IMR-90 (cell line): ENCODE data around the gene SOWAHC. TPM values are rescaled to one million over a fixed set of nuclear protein-coding genes. Genes with fewer than 3 reads are reported as not detected.
A peak's percentile ranks its signal among the peaks of the same experiment; 100 is the strongest.

Source experiments
- ATAC-seq: fragments of 200-7000 bp; cut with Tn5 transposase; 2 replicates; pipeline ENCODE4 v1.9.1; 2020; ENCODE audit warnings: low read depth, mild to moderate bottlenecking, moderate library complexity
- BruUV-seq: library from RNA; stranded (reverse); fragments of 400-500 nt; replicated peaks from 2 replicates; lab custom pipeline; 2021; lab: Mats Ljungman, UMichigan
- CTCF ChIA-PET: fragments of 300-600 bp; formaldehyde crosslinking; extraction: SDS; loops from one replicate; lab custom pipeline; 2021; ENCODE audit warnings: antibody characterized with exemption; lab: Yijun Ruan, JAX
- POLR2A ChIA-PET: fragments of 300-600 bp; sonication (Branson Sonifier 250); formaldehyde crosslinking; loops from one replicate; lab custom pipeline; 2022; ENCODE audit warnings: antibody characterized with exemption; ENCODE audit not compliant: unreplicated experiment; lab: Charles Lee
- DNase-seq: peaks from one replicate; pipeline ENCODE4 v3.0.0; 2013
- H2AFZ ChIP-seq: replicated peaks from 2 replicates; pipeline ENCODE3; 2013; ENCODE audit warnings: low read length, mild to moderate bottlenecking; ENCODE audit not compliant: poor library complexity
- H2AK5ac ChIP-seq: 2 replicates; pipeline ENCODE4 v1.6.1; 2013; ENCODE audit warnings: low read depth, low read length, inconsistent platforms
- H2AK9ac ChIP-seq: replicated peaks from 2 replicates; pipeline ENCODE3; 2013; ENCODE audit warnings: mild to moderate bottlenecking, low read depth, low read length, moderate library complexity; ENCODE audit not compliant: poor library complexity
- H2BK120ac ChIP-seq: 2 replicates; pipeline ENCODE4 v1.6.1; 2013; ENCODE audit warnings: low read depth, low read length, inconsistent platforms
- H2BK15ac ChIP-seq: 3 replicates; pipeline ENCODE4 v1.6.1; 2013; ENCODE audit warnings: low read depth, low read length, inconsistent platforms
- H2BK20ac ChIP-seq: 2 replicates; pipeline ENCODE4 v1.6.1; 2013; ENCODE audit warnings: low read depth, mild to moderate bottlenecking, inconsistent platforms, low read length, moderate library complexity
- H2BK5ac ChIP-seq: 2 replicates; pipeline ENCODE4 v1.6.1; 2013; ENCODE audit warnings: mild to moderate bottlenecking, low read depth, low read length, inconsistent platforms; ENCODE audit not compliant: poor library complexity, severe bottlenecking
- H3K14ac ChIP-seq: replicated peaks from 2 replicates; pipeline ENCODE4 v1.6.1; 2013; ENCODE audit warnings: low read depth, low read length, inconsistent platforms
- H3K18ac ChIP-seq: 2 replicates; pipeline ENCODE4 v1.6.1; 2013; ENCODE audit warnings: low read depth, low read length, control low read depth
- H3K23ac ChIP-seq: 2 replicates; pipeline ENCODE4 v1.6.1; 2013; ENCODE audit warnings: low read depth, low read length, inconsistent platforms
- H3K27ac ChIP-seq: 2 replicates; pipeline ENCODE4 v1.5.1; 2013; ENCODE audit warnings: mild to moderate bottlenecking, control low read depth, low read length; ENCODE audit not compliant: insufficient read depth
- H3K27me3 ChIP-seq: 2 replicates; pipeline ENCODE4 v1.6.1; 2013; ENCODE audit warnings: low read length; ENCODE audit not compliant: control insufficient read depth, insufficient read depth
- H3K36me3 ChIP-seq: 2 replicates; pipeline ENCODE4 v1.6.1; 2013; ENCODE audit warnings: low read length, mixed read lengths; ENCODE audit not compliant: control insufficient read depth, insufficient read depth
- H3K4ac ChIP-seq: 2 replicates; pipeline ENCODE4 v1.6.1; 2013; ENCODE audit warnings: low read depth, low read length, inconsistent platforms
- H3K4me1 ChIP-seq: 2 replicates; pipeline ENCODE4 v1.6.1; 2013; ENCODE audit warnings: low read length, mixed read lengths; ENCODE audit not compliant: control insufficient read depth, insufficient read depth
- H3K4me2 ChIP-seq: 2 replicates; pipeline ENCODE4 v1.6.1; 2013; ENCODE audit warnings: low read depth, mild to moderate bottlenecking, control low read depth, low read length, moderate library complexity
- H3K4me3 ChIP-seq: 2 replicates; pipeline ENCODE4 v1.5.1; 2013; ENCODE audit warnings: low read depth, mild to moderate bottlenecking, control low read depth, low read length, moderate library complexity; ENCODE audit not compliant: insufficient read depth
- H3K56ac ChIP-seq: 2 replicates; pipeline ENCODE4 v1.6.1; 2013; ENCODE audit warnings: low read length, inconsistent platforms; ENCODE audit not compliant: insufficient read depth; ENCODE audit errors: extremely low read depth
- H3K79me1 ChIP-seq, 2 experiments: 2 replicates each; pipeline ENCODE4 v1.6.1; 2013; ENCODE audit warnings: low read length in 2 of 2, inconsistent platforms in 1 of 2, low read depth in 1 of 2
- H3K9ac ChIP-seq: 2 replicates; pipeline ENCODE4 v1.6.1; 2013; ENCODE audit warnings: low read depth, low read length, control low read depth
- H3K9me1 ChIP-seq: 2 replicates; pipeline ENCODE4 v1.6.1; 2013; ENCODE audit warnings: low read length, inconsistent platforms; ENCODE audit not compliant: insufficient read depth
- H3K9me3 ChIP-seq: 2 replicates; pipeline ENCODE4 v1.6.1; 2013; ENCODE audit warnings: low read length; ENCODE audit not compliant: control insufficient read depth, insufficient read depth
- H4K20me1 ChIP-seq: 2 replicates; pipeline ENCODE4 v1.6.1; 2013; ENCODE audit warnings: low read length, inconsistent platforms; ENCODE audit not compliant: insufficient read depth
- H4K5ac ChIP-seq: 2 replicates; pipeline ENCODE4 v1.6.1; 2013; ENCODE audit warnings: mild to moderate bottlenecking, low read depth, low read length, control low read depth
- H4K8ac ChIP-seq, 2 experiments: 2 replicates each; pipeline ENCODE4 v1.6.1; 2013; ENCODE audit warnings: low read depth in 2 of 2, low read length in 2 of 2, control low read depth in 1 of 2, inconsistent platforms in 1 of 2
- H4K91ac ChIP-seq: 2 replicates; pipeline ENCODE4 v1.6.1; 2013; ENCODE audit warnings: low read depth, low read length, inconsistent platforms; ENCODE audit not compliant: insufficient read depth
- CEBPB ChIP-seq: IDR thresholded peaks from 2 replicates; pipeline ENCODE4 v1.6.1; 2012; ENCODE audit warnings: low read depth, low read length, improper control_type of control experiment
- RAD21 ChIP-seq: IDR thresholded peaks from 2 replicates; pipeline ENCODE4 v1.6.1; 2012; ENCODE audit warnings: low read length, improper control_type of control experiment
- RCOR1 ChIP-seq: IDR thresholded peaks from 2 replicates; pipeline ENCODE4 v1.6.1; 2012; ENCODE audit warnings: mild to moderate bottlenecking, low read length, improper control_type of control experiment; ENCODE audit not compliant: insufficient replicate concordance
- RFX5 ChIP-seq: IDR thresholded peaks from 2 replicates; pipeline ENCODE4 v1.8.0; 2012; ENCODE audit warnings: low read depth, mild to moderate bottlenecking, low read length, moderate library complexity
- WGBS, 2 experiments: methylation state at CpG; one replicate each; pipeline versions ENCODE4 v1.1.5 to v1.1.7; 2013; ENCODE audit warnings: missing lambda C conversion rate in 2 of 2; ENCODE audit not compliant: insufficient read length in 1 of 2; ENCODE audit errors: extremely low coverage in 2 of 2; 5-methylcytosine and 5-hydroxymethylcytosine counted together
- dilution Hi-C: fragments of 300-500 bp; cut with HindIII; formaldehyde crosslinking; loops from one replicate; pipeline ENCODE4 v1.14.3; 2018; ENCODE audit warnings: low sequenced_read_pairs; ENCODE audit not compliant: unreplicated experiment
- in situ Hi-C: fragments of 300-500 bp; cut with MboI; formaldehyde crosslinking; loops from 3 replicates; pipeline ENCODE4 v1.14.3; 2019; ENCODE audit warnings: low sequenced_read_pairs, inconsistent platforms, mixed read lengths
- intact Hi-C: fragments of 100-400 bp; cut with micrococcal nuclease; formaldehyde crosslinking; loops from 2 replicates; pipeline ENCODE4 v1.10.0; 2022
- polyA plus RNA-seq, 3 experiments: library from polyadenylated mRNA; depleted of rRNA; stranded (reverse); fragments of >200 nt; gene quantifications; 2 replicates each; pipeline ENCODE4 v1.2.3, GENCODE V29; 2012; ENCODE audit warnings: low replicate concordance in 1 of 3
- total RNA-seq: library from RNA; depleted of rRNA; stranded (reverse); fragments of >200 nt; gene quantifications from 2 replicates; pipeline ENCODE4 v1.2.3, GENCODE V29; 2012

Gene SOWAHC
- total and polyA plus RNA-seq, 2 of the 4 experiments (the other 2 are of a cell fraction) = 3.2 to 4.8 TPM

- Histone ChIP-seq H4K8ac (peak overlapping the region; percentile 5 to 46; a peak in 3 of 4 replicates), H3K9ac (peak overlapping the region; percentile 11), H3K36me3 (no peaks in the 10 kb centered on the region), H3K18ac (peak overlapping the region; percentile 63; the same call in 1 of the 2 replicates), H3K23ac (peak overlapping the region; percentile 57), H2BK20ac (peak overlapping the region; percentile 44; the same call in 1 of the 2 replicates), H4K5ac (peak overlapping the region; percentile 6; the same call in 1 of the 2 replicates), H2BK5ac (peak overlapping the region; percentile 92), H3K4me1 (peaks cover 17% of the 10 kb centered on the region), H2BK15ac (0 out of 3 replicates have a peak overlapping the region, but pooled peaks have one; percentile 37), H2BK120ac (peak overlapping the region; percentile 66; the same call in 1 of the 2 replicates), H2AK9ac (peak overlapping the region; percentile 21), H3K14ac (peak overlapping the region; percentile 53; the same call in 1 of the 2 replicates), H4K91ac (peak overlapping the region; percentile 39; the same call in 1 of the 2 replicates), H2AFZ (no peak overlapping the region), H3K27ac (peak overlapping the region; percentile 47), H3K4me3 (peak overlapping the region; percentile 5; the same call in 1 of the 2 replicates), H3K79me1 (peaks cover 8 to 48% of the 10 kb centered on the region in 2 experiments; a peak in 3 of 4 replicates), H4K20me1 (peaks cover 14% of the 10 kb centered on the region; the same call in 1 of the 2 replicates), H2AK5ac (0 out of 2 replicates have a peak overlapping the region, but pooled peaks have one; percentile 6), H3K4ac (peak overlapping the region; percentile 59), H3K4me2 (peak overlapping the region; percentile 47), H3K27me3 (no peaks in the 10 kb centered on the region), H3K9me3 (no peaks in the 10 kb centered on the region), H3K56ac (peak overlapping the region; percentile 40), H3K9me1 (peaks cover 6% of the 10 kb centered on the region; the same call in 1 of the 2 replicates)
- dilution Hi-C loops (no loop called here), intact Hi-C loops (loop anchor here (5.0 kb wide), 1 partner anchor 47 kb away; no protein-coding TSS in a partner anchor), in situ Hi-C loops (loop anchor here (5.0 kb wide), 1 partner anchor 37 kb away; no protein-coding TSS in a partner anchor)
- ATAC-seq (no peak), DNase-seq (peak; percentile 69)
- no CpG with 5 or more reads among the region's 8 CpGs for whole genome bisulfite sequencing, 2 experiments
- CTCF ChIA-PET = interaction anchor here (0.6 to 0.9 kb wide), 2 partner anchors 64 to 274 kb away, joined by 3 to 6 read pairs; no protein-coding TSS in a partner anchor
- POLR2A ChIA-PET = no interaction called here
- TF ChIP-seq RCOR1 = no peak
- no peak for TF ChIP-seq RFX5
- no peak for TF ChIP-seq RAD21
- peak; percentile 82 for TF ChIP-seq CEBPB
- BruUV-seq = no TSS peak
Measured at GRCh38 chr2:109609352-109610024, 4.7 kb upstream of the SOWAHC start.
